Activated naive CD8-positive, alpha-beta T cell treated with anti-CD3 and anti-CD28 coated beads, Interleukin-2, amount 10 ng/mL, durations not matched to agents 7 days and 5 days (primary cell): Measurements from ENCODE around the gene SLC25A26. TPM values are rescaled to one million over a fixed set of nuclear protein-coding genes. Genes with fewer than 3 reads are reported as not detected.
A peak's percentile ranks its signal among the peaks of the same experiment; 100 is the strongest.
"Not testable (repeated sequence)": the region's sequence is repeated elsewhere in the genome, so short reads cannot be mapped to it uniquely, and the experiment has no call there.

Experiments
- ATAC-seq: fragments of 150-1000 bp; cut with Tn5 transposase; one replicate; pipeline ENCODE4 v1.10.0; 2021; ENCODE audit warnings: low read depth, moderate library complexity
- POLR2A ChIA-PET: fragments of 350-600 bp; sonication (Branson Sonifier 250); formaldehyde crosslinking; loops from one replicate; lab custom pipeline; 2021; ENCODE audit warnings: antibody characterized with exemption; lab: Charles Lee
- DNase-seq: peaks from one replicate; pipeline ENCODE4 v3.0.0; 2021
- H3K27ac Mint-ChIP-seq: one replicate; pipeline ENCODE4 v1.8.0; 2022; ENCODE audit warnings: mild to moderate bottlenecking, mixed read lengths
- H3K27me3 Mint-ChIP-seq: one replicate; pipeline ENCODE4 v1.8.0; 2022; ENCODE audit warnings: mild to moderate bottlenecking, moderate library complexity, mixed read lengths
- H3K36me3 Mint-ChIP-seq: one replicate; pipeline ENCODE4 v1.8.0; 2021; ENCODE audit warnings: mild to moderate bottlenecking, mixed read lengths
- H3K4me1 Mint-ChIP-seq: one replicate; pipeline ENCODE4 v1.8.0; 2021; ENCODE audit warnings: mixed read lengths
- H3K4me3 Mint-ChIP-seq: one replicate; pipeline ENCODE4 v1.8.0; 2022; ENCODE audit warnings: mild to moderate bottlenecking, moderate library complexity, mixed read lengths
- H3K9me3 Mint-ChIP-seq: one replicate; pipeline ENCODE4 v1.8.0; 2021; ENCODE audit warnings: mixed read lengths
- total RNA-seq, 2 experiments: library from RNA; stranded (reverse); gene quantifications; one replicate each; pipeline ENCODE4 v1.2.3, GENCODE V29; 2021

SLC25A26 gene
- total RNA-seq, 2 experiments from 2014 or later = 17.0 to 17.8 TPM

GRCh38 chr3:66266551-66266950, 45.8 kb downstream of the SLC25A26 start:
- Mint-ChIP-seq H3K27ac (no peak overlapping the region), H3K4me1 (no peaks in the 10 kb centered on the region), H3K9me3 (no peaks in the 10 kb centered on the region), H3K27me3 (no peaks in the 10 kb centered on the region), H3K4me3 (no peak overlapping the region), H3K36me3 (no peaks in the 10 kb centered on the region)
- DNase-seq = no peak
- POLR2A ChIA-PET = no interaction called here
- ATAC-seq = no peak

GRCh38 chr3:66267031-66267430, 46.2 kb downstream of the SLC25A26 start:
- H3K27me3 Mint-ChIP-seq = no peaks in the 10 kb centered on the region
- no peak overlapping the region for H3K4me3 Mint-ChIP-seq
- POLR2A ChIA-PET = no interaction called here
- H3K36me3 Mint-ChIP-seq = no peaks in the 10 kb centered on the region
- DNase-seq (no peak), ATAC-seq (no peak)
- no peaks in the 10 kb centered on the region for H3K9me3 Mint-ChIP-seq
- no peaks in the 10 kb centered on the region for H3K4me1 Mint-ChIP-seq
- H3K27ac Mint-ChIP-seq = no peak overlapping the region

GRCh38 chr3:66267906-66268305, 47.1 kb downstream of the SLC25A26 start:
- Mint-ChIP-seq H3K27me3 (no peaks in the 10 kb centered on the region), H3K27ac (no peak overlapping the region), H3K36me3 (no peaks in the 10 kb centered on the region), H3K9me3 (no peaks in the 10 kb centered on the region), H3K4me3 (no peak overlapping the region), H3K4me1 (no peaks in the 10 kb centered on the region)
- ATAC-seq (no peak), DNase-seq (no peak)
- POLR2A ChIA-PET = no interaction called here

- no peaks in the 10 kb centered on the region for H3K9me3 Mint-ChIP-seq
- no peak overlapping the region for H3K4me3 Mint-ChIP-seq
- H3K27ac Mint-ChIP-seq = no peak overlapping the region
- DNase-seq (no peak), ATAC-seq (no peak)
- POLR2A ChIA-PET = no interaction called here
- no peaks in the 10 kb centered on the region for H3K4me1 Mint-ChIP-seq
- H3K36me3 Mint-ChIP-seq = peaks cover 5% of the 10 kb centered on the region
- no peaks in the 10 kb centered on the region for H3K27me3 Mint-ChIP-seq
Measured at GRCh38 chr3:66268864-66269263, 48.1 kb downstream of the SLC25A26 start.

DNA sequence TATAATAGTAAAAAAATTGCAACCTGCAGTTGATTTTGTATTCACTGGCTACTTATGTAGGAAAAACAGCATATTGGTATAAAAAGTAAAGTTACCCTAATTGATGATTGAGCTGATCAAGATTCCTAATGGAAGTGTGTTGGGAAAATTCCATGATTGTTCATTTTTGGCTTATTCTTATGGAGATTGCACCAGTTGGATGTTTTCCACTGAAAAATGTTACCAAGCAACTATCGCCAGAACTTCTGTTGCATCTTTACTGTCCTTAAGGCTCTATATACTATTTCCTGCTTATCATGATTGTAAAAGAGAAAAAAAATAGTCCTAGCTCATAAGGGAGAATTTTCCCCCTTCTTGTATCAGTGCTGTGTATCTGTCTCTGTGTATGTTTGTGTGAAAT, 48.6 kb downstream of the SLC25A26 start:
- DNase-seq (no peak), ATAC-seq (no peak)

DNA sequence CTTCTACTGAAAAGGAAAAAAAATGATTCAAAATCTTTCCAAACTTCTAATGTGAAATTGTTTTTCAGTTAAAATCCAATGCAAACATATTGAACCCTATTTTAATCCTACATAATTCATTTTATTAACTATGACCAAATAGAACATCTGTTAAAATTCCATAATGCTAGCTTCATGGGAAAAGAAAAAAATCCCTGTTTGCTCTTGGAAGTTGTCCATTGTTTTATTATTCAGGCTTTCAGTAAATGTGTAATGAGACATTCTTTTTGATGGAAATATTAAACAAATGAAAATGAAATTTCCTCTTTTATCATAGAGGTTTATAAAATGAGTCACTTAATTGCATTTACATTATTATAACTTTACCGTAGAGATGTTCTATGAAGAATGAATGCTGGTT, 49.5 kb downstream of the SLC25A26 start:
- H3K4me3 Mint-ChIP-seq = no peak overlapping the region
- POLR2A ChIA-PET = no interaction called here
- no peaks in the 10 kb centered on the region for H3K9me3 Mint-ChIP-seq
- H3K27ac Mint-ChIP-seq = no peak overlapping the region
- H3K36me3 Mint-ChIP-seq = peaks cover 5% of the 10 kb centered on the region
- DNase-seq (no peak), ATAC-seq (no peak)
- H3K27me3 Mint-ChIP-seq = no peaks in the 10 kb centered on the region
- no peaks in the 10 kb centered on the region for H3K4me1 Mint-ChIP-seq

More for the DNA sequence above, 48.6 kb downstream of the SLC25A26 start:
- no peak overlapping the region for H3K4me3 Mint-ChIP-seq
- H3K36me3 Mint-ChIP-seq = peaks cover 5% of the 10 kb centered on the region
- H3K4me1 Mint-ChIP-seq = no peaks in the 10 kb centered on the region
- H3K27ac Mint-ChIP-seq = no peak overlapping the region
- H3K9me3 Mint-ChIP-seq = no peaks in the 10 kb centered on the region
- no peaks in the 10 kb centered on the region for H3K27me3 Mint-ChIP-seq
- POLR2A ChIA-PET = no interaction called here

DNA sequence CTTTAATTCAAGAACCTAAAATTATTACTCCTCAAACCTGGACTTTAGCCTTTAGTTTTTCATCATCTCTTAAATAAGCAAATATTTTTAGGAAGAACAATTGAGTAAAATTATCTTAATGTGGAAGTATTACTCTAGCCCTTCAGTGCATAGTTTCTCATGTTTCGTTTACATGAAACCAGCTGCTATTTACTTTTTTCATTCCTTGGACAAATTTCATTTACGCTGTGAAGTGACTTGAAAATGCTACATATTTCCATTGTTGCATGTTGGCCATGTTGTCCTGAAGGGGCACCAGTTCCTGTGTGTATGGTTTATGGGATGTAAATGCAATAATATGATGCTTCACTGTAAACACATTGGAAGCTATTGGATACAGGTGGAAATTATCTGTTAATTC, 49.9 kb downstream of the SLC25A26 start:
- ATAC-seq = no peak
- H3K36me3 Mint-ChIP-seq = peaks cover 5% of the 10 kb centered on the region

DNA sequence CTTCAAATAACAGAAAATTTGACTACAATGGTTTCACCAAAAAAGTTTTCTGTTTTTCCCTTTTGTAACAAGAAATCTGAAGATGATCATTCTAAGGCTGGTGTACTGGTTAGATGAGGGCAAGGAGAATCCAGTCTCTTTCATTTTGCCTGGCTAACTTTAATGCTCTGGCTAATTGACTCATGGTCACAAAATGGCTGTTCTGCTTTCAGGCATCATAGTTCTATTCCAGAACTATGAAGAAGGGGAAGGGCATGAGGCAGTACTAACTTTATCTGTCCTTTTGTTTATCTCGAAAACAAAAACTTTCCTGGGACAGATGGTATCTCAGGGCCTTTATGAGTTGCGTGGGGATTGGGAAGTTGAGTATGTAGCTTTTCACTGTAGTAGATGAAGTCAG, 50.4 kb downstream of the SLC25A26 start:
- POLR2A ChIA-PET = no interaction called here

More for the DNA sequence above, 49.9 kb downstream of the SLC25A26 start:
- H3K27ac Mint-ChIP-seq = no peak overlapping the region
- DNase-seq = no peak
- no peak overlapping the region for H3K4me3 Mint-ChIP-seq
- POLR2A ChIA-PET = no interaction called here
- H3K9me3 Mint-ChIP-seq = no peaks in the 10 kb centered on the region
- H3K4me1 Mint-ChIP-seq = no peaks in the 10 kb centered on the region
- H3K27me3 Mint-ChIP-seq = no peaks in the 10 kb centered on the region

DNA sequence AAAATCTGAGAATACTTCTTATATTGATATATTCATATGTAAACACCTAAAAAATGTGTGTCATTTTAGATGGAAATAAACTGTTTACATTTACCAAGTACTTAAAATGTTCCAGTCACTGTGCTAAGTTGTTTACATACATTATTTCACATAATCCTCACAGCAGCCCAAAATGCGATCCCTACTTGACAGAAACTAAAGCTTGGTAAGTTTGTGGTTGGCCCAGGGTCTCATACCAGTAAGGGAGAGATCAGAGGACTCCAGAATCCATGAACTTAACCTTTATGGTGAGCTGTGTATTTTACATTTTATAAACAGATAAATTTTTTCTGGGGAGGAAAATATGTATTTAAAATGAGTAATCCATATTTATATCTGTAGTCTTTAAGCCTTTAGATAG, 51.2 kb downstream of the SLC25A26 start:
- no peaks in the 10 kb centered on the region for H3K9me3 Mint-ChIP-seq
- ATAC-seq (no peak), DNase-seq (no peak)
- no peaks in the 10 kb centered on the region for H3K4me1 Mint-ChIP-seq
- H3K27me3 Mint-ChIP-seq = no peaks in the 10 kb centered on the region
- POLR2A ChIA-PET = no interaction called here
- no peak overlapping the region for H3K4me3 Mint-ChIP-seq
- no peak overlapping the region for H3K27ac Mint-ChIP-seq
- peaks cover 5% of the 10 kb centered on the region for H3K36me3 Mint-ChIP-seq

More for the DNA sequence above, 50.4 kb downstream of the SLC25A26 start:
- no peak for DNase-seq
- H3K27ac Mint-ChIP-seq = no peak overlapping the region
- ATAC-seq = no peak
- peaks cover 5% of the 10 kb centered on the region for H3K36me3 Mint-ChIP-seq
- H3K9me3 Mint-ChIP-seq = no peaks in the 10 kb centered on the region
- H3K4me1 Mint-ChIP-seq = no peaks in the 10 kb centered on the region
- no peaks in the 10 kb centered on the region for H3K27me3 Mint-ChIP-seq
- H3K4me3 Mint-ChIP-seq = no peak overlapping the region

DNA sequence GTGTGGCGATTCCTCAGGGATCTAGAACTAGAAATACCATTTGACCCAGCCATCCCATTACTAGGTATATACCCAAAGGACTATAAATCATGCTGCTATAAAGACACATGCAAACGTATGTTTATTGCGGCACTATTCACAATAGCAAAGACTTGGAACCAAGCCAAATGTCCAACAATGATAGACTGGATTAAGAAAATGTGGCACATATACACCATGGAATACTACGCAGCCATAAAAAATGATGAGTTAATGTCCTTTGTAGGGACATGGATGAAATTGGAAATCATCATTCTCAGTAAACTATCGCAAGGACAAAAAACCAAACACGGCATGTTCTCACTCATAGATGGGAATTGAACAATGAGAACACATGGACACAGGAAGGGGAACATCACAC, 54.0 kb downstream of the SLC25A26 start:
- peaks cover 11% of the 10 kb centered on the region for H3K4me1 Mint-ChIP-seq
- H3K9me3 Mint-ChIP-seq, H3K27ac Mint-ChIP-seq, H3K36me3 Mint-ChIP-seq, ATAC-seq, POLR2A ChIA-PET, H3K27me3 Mint-ChIP-seq, H3K4me3 Mint-ChIP-seq, DNase-seq: not testable (repeated sequence)

GRCh38 chr3:66276705-66277274, 56.0 kb downstream of the SLC25A26 start:
- POLR2A ChIA-PET = no interaction called here
- DNase-seq = no peak
- Mint-ChIP-seq H3K27ac (no peak overlapping the region), H3K27me3 (no peaks in the 10 kb centered on the region), H3K36me3 (peaks cover 5% of the 10 kb centered on the region), H3K4me3 (no peak overlapping the region), H3K4me1 (peaks cover 15% of the 10 kb centered on the region), H3K9me3 (no peaks in the 10 kb centered on the region)
- peak; percentile 39 for ATAC-seq

- H3K4me3 Mint-ChIP-seq = no peak overlapping the region
- ATAC-seq = no peak
- no peaks in the 10 kb centered on the region for H3K36me3 Mint-ChIP-seq
- no peaks in the 10 kb centered on the region for H3K27me3 Mint-ChIP-seq
- H3K9me3 Mint-ChIP-seq = no peaks in the 10 kb centered on the region
- POLR2A ChIA-PET = no interaction called here
- DNase-seq = no peak
- peaks cover 15% of the 10 kb centered on the region for H3K4me1 Mint-ChIP-seq
- H3K27ac Mint-ChIP-seq = no peak overlapping the region
Measured at GRCh38 chr3:66279168-66279567, 58.4 kb downstream of the SLC25A26 start.

DNA sequence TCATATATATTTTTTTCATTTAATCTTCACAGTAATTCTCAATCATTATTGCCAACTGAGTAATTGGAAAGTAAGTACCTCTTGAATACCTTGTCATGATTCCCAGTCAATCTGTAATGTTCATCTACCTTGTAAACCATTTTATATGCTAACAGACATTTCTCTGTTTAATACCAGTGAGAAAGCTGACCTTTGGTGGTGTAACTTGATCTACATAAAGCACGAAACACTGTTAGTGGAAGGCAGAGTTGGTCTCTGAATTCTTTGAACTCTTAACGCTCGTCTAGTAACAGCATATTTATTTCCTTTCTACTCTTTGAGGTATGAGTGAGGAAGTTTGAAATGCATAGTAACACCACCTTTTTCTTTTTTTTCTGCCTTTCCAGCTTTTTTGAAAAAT, 59.5 kb downstream of the SLC25A26 start:
- no peak for DNase-seq
- Mint-ChIP-seq H3K36me3 (peaks cover 2% of the 10 kb centered on the region), H3K4me3 (no peak overlapping the region), H3K4me1 (peaks cover 15% of the 10 kb centered on the region), H3K27me3 (no peaks in the 10 kb centered on the region), H3K9me3 (no peaks in the 10 kb centered on the region), H3K27ac (no peak overlapping the region)
- POLR2A ChIA-PET = no interaction called here
- no peak for ATAC-seq

- ATAC-seq, H3K27me3 Mint-ChIP-seq, DNase-seq, H3K27ac Mint-ChIP-seq, POLR2A ChIA-PET, H3K4me3 Mint-ChIP-seq, H3K9me3 Mint-ChIP-seq, H3K4me1 Mint-ChIP-seq: not testable (repeated sequence)
- peaks cover 23% of the 10 kb centered on the region for H3K36me3 Mint-ChIP-seq
Measured at GRCh38 chr3:66291922-66292321, 71.1 kb downstream of the SLC25A26 start.
